HG03469 (cell line): ENCODE measurements around the gene APBA2.

Experiments used
- ATAC-seq: cut with Tn5 transposase; IDR thresholded peaks from one replicate; pipeline ENCODE4 v1.9.1; 2021; ENCODE audit warnings: mild to moderate bottlenecking, moderate library complexity, moderate number of reproducible peaks; ENCODE audit not compliant: unreplicated experiment

Gene APBA2

DNA sequence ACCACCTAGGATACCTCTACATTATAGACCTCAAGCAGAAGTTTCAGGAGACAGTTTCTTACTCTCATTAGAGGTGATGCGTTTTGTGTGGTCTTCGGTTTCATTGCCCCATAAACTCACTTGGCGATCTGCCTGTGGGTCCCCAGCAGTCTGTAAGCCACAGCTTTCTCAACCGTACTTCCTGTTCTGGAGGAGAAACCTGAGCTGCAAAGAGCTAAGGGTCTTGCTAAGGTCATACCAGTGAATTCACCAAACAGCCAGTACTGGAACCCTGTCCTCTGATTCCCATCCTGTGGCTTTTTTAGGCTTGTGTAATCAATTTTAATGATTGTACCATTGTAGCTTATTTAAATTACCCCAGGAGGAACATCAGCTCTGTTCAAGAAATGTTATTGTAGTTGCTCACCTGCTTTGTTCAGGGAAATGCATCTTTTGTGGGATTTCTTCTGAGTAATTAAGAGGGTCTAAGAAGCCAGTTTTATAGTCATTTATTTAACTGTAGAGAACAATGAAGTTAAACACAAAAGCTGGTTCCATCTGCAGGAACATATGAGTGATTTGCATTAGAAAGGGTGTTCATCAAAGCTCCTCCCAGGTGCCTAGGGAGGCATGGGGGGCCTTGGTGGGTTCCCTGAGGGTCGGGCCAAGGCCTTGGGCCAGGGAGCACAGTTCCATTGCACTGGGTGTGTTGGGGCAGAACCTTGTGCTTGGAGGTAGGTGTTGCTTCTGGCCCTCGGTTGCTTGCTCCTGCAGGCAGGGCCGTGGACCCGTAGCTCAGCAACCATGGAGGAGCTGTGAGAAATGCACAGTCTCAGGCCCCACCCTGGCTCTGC is 69.6 kb downstream of the APBA2 start:
- ATAC-seq = no peak

- no peak for ATAC-seq
Measured at GRCh38 chr15:28955993-28956421, 70.2 kb downstream of the APBA2 start.

GRCh38 chr15:28956491-28956890 is 70.7 kb downstream of the APBA2 start:
- ATAC-seq = no peak

DNA sequence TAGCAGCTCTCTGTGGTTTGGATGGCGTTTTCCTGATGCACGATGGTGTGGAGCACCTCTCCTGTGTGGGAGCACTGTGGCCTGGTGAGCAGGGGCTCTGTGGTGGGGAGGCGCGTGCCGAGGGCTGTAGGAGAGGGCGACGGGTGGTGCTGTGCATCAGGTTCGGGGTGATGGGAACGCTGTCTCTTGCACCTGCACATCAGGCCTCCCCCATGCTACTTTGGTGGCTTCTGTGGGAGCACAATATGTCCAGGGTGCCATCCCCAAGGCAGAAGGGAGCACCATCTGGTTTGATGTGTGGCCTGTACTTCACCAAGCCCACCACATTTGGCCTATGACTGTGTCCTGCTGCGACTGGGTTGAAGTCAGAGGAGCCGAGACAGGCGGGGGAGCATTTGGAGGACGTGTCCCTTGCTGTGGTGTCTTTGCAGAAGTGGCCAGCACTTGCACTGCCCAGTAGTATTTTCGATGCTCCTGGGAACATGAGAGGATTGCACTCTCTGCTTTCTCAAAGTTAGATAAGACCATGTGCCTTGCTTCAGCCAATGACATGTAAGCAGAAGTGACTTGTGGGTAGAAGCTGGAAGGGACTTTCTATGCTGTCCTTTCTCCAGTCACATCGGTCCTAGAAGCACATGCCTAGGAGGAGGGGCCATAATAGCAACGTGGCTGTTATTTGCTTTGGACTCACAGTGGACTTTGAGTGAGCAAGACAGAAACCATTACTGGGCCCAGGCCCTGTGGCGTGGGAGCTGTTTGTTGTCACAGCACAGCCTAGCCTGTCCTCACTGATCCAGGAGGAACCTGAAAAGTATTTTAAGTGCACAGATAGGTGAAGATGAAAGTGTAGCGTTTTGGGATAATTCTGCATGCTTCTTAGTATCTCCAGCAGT is 72.1 kb downstream of the APBA2 start:
- no peak for ATAC-seq

DNA sequence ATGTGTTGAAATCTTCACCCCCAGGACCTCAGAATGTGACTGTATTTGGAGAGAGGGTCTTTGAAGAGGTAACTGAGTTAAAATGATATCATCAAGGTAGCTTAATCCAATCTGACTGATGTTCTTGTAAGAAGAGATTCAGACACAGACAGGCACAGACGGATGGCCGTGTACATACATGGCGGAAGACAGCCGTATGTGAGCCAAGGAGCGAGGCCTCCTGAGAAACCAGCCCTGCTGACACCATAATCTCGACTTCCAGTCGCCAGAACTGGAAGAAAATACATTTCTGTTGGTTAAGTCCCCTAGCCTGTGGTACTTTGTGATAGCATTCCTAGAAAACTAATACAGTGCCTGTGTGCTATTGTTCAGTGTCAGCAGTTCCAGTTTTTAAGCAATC is 73.6 kb downstream of the APBA2 start:
- ATAC-seq = no peak

- ATAC-seq = no peak
Measured at GRCh38 chr15:28960979-28961378, 75.2 kb downstream of the APBA2 start.

DNA sequence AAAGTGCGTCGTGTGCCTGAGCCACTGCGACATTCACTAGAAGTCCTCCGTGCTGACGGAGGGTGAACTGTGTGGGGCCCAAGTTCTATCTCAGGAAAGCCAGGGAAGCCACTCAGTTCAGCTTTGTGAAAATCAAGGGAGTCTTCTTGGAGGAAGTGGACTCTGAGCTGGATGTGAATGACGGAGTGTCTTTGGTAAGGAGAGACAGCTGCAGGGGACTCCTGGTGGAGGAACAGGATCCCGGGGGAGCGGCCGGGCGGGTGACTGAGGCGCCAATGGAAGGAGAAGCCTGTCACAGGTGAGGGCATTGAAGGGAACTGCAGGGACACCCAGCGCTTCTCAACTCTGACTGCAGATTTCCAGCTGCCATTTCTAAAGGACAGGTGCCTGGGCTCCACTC is 75.6 kb downstream of the APBA2 start:
- no peak for ATAC-seq

DNA sequence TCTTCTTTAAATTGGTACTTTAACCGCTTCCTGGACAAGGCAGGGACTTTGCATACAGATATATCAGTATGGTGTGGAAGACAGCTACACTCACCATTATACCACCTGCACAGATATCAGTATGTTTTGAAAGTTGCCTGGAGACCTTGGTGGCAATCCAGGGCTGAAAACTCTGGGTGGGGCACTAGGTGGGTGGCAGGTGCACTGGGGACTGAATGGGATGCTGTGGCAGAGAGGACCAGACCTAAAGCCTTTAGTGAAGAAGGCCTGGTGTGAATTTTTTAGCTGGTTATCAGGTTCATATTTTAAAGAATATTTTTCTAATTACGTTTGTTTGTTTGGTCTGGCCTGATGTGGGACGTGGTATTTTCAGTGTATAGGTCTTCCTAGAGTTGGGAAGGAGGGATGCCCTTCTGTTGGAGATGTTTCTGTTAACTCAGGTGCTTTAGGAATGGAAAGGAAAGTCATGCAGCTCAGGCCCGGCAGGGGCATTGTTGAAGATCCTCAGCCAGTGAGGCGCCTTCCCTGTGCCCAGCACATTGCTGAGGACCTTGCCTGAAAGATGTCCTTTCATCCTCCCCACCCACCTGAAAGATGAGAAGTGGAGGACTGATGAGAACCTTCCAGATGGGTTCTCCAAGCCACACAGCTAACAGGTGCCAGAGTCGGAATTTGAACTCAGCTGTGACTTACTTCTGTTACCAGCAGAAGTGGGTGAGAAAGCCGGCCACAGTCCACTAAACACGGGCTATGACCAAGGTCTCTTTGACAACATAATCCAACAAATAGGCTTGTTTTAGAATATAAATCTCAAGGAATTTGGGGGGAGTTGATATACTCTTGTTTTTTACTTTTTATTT is 77.3 kb downstream of the APBA2 start:
- ATAC-seq = no peak

- peak; percentile 42 for ATAC-seq
Measured at GRCh38 chr15:28963711-28964081, 77.9 kb downstream of the APBA2 start.

DNA sequence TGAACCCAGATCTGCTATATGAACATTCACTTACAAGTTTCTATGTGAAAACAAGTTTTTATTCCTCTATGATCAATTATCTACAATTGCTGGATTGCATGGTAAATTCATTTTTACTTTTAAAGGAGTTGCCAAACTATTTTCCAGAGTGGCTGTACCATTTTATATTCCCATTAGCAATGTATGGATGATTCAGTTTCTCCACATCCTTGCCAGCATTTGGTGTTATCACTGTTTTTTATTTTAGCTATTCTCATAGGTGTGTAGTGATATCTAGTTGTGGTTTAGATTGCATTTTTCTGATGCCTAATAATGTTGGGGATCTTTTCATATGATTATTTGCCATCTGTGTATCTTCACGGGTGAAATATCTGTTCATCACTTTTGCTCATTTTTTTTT is 78.3 kb downstream of the APBA2 start:
- no peak for ATAC-seq

- ATAC-seq = no peak
Measured at GRCh38 chr15:28967066-28967465, 81.3 kb downstream of the APBA2 start.

- no peak for ATAC-seq
Measured at GRCh38 chr15:28967990-28968389, 82.2 kb downstream of the APBA2 start.

- ATAC-seq = no peak
Measured at GRCh38 chr15:28969511-28970085, 83.8 kb downstream of the APBA2 start.

DNA sequence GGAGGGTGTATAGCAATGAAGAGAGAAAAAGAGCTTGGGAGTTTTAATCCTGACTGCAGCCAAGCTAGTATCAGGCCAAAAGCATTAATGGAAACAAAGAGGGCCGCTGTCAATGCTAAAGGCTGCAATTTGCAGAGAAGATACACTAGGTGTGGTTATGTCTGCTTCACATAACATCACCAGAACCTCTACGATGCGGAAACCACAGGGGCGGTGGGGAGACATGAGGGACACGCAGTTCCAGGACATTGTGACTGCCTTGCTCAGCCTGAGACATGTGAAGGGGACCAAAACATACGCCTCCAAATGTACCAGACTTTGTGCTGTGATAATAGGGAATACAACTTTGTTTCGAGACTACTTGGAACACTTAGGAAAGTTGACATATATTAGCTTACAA is 88.4 kb downstream of the APBA2 start:
- ATAC-seq = no peak

- no peak for ATAC-seq
Measured at GRCh38 chr15:28975766-28976179, 90.0 kb downstream of the APBA2 start.

DNA sequence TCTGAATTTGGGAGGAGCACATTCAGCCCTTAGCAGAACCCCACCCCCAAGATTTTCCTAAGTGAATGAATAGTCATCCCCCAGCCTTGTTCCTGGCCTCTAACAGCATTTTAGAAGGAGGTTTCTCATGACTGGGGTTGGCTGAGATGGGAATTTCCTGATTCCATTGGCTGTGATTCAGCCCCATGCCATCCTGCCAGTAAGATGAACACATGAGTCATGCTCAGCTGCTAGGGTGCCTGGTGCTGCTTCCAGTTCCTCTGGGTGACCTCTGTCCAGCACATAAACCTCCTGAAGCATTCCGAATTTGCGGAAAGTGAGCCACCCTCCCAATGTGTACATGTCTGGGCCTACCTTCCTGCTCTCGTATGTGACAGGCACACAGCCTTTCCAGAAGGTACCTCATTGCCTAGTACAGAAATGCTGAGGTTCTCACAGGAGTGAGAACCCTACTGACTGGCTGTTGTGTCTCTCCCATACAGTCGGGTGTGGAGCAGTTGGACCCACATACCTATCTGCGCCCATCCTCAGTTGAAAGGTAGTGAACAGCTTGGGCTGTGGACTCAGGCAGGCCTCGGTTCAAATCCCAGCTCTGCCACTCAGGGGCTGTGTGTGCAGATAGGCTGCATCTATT is 91.7 kb downstream of the APBA2 start:
- no peak for ATAC-seq

GRCh38 chr15:28978011-28978378 is 92.2 kb downstream of the APBA2 start:
- no peak for ATAC-seq

DNA sequence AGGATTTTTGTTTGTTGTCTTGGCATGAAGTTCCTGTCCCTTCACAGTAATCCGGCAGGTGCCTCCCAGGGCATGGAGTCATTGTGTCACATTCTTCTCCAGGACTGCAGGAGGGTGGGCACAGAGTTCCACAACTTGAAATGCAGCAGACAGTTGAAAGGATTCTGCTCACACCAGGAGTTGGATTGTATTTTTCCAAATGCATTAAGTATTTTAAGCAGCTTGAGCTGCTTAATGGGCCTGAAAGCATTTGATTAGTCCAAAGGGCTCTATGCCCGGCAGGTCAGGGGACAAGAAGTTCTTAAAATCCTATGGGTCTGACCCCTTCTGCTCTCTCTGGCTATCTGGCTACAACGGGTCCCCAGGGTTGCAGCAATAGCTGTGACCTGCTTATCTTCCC is 92.9 kb downstream of the APBA2 start:
- no peak for ATAC-seq

DNA sequence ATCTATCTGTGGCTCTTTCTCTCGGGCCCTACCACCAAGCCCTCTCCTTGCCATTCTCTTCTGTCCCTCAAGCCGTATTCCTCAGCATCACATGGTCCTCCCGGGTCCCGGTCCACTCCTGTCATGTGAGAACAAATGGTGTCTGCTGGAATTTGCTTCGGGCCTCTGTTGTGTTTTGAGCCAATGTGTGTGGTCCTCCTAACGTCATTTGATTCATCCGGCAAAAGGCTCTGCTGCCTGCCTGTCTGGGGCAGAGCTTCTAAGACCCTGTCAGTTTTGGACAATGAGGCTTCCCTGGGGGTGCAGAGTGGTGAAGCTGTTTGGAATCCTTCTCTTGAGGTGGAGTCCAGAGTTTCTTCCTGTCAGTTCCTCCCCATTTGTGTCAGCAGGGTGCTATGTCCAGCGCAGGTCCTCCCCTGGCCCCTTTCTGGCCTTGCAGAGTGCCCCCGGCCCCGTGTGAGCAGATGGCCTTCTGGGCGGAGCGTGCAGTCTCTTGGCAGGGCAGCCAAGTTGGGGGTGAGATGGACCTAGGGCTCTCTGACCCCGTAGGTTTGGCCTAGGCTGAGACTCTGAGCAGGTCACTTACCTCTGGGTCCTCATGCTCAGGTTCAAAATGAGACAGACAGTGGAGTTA is 93.6 kb downstream of the APBA2 start:
- ATAC-seq = no peak
